Effector memory CD8-positive, alpha-beta T cell (primary cell): ENCODE results near the gene TMEM132E.

Source experiments
- ATAC-seq: fragments of 150-1000 bp; cut with Tn5 transposase; replicated peaks from 2 replicates; pipeline ENCODE4 v1.10.0; 2021; ENCODE audit warnings: mild to moderate bottlenecking, moderate library complexity
- DNase-seq, 3 experiments: peaks; one replicate each; pipeline ENCODE4 v3.0.0; 2021
- H3K27ac Mint-ChIP-seq, 2 donors: one replicate each; pipeline ENCODE4 v1.8.0; 2022; ENCODE audit warnings: mild to moderate bottlenecking in 2 of 2, mixed read lengths in 2 of 2, moderate library complexity in 2 of 2
- H3K27me3 Mint-ChIP-seq, 2 donors: one replicate each; pipeline ENCODE4 v1.8.0; 2022; ENCODE audit warnings: mixed read lengths in 2 of 2
- H3K36me3 Mint-ChIP-seq: one replicate; pipeline ENCODE4 v1.8.0; 2022; ENCODE audit warnings: mild to moderate bottlenecking, moderate library complexity, mixed read lengths; ENCODE audit not compliant: insufficient read depth
- H3K4me1 Mint-ChIP-seq, 2 donors: one replicate each; pipeline ENCODE4 v1.8.0; 2022; ENCODE audit warnings: low read depth in 2 of 2, mixed read lengths in 2 of 2
- H3K4me3 Mint-ChIP-seq, 2 donors: one replicate each; pipeline ENCODE4 v1.8.0; 2022; ENCODE audit warnings: mild to moderate bottlenecking in 2 of 2, mixed read lengths in 2 of 2, moderate library complexity in 2 of 2
- H3K9me3 Mint-ChIP-seq, 2 donors: one replicate each; pipeline ENCODE4 v1.8.0; 2022; ENCODE audit warnings: mixed read lengths in 2 of 2

The TMEM132E gene

DNA sequence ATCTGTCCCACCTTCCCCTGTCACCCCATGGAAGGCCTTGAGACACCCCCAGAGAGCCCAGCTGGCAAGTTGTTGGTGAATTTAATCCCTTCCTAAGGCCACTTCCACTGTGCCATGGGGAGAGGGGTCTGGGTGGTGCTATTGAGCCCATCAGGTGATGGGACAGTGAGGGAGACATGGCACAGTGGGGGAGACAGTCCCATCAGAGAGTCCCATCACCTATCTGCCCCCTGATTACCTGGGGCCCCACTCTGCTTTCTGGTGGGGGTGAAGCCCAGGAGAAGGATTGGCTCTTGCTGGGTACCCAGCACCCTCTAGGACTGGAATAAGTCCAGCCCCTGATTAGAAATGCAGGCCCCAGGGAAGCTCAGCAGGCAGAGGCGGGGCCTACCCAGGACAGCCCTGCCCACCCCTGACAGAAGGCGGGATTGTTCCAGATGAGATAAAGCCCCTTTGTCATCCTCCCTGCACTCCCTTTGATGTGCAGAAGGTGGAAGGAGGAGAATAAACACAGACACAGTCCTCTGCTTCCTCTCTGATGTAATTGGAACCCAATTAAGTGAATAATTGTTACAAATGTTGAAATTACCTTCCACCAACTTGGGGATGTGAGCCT lies 18.9 kb downstream of the TMEM132E start:
- H3K36me3 Mint-ChIP-seq, result no peaks in the 10 kb centered on the region
- H3K9me3 Mint-ChIP-seq, result no peaks in the 10 kb centered on the region
- H3K4me3 Mint-ChIP-seq, result no peak overlapping the region
- no peak overlapping the region for H3K27ac Mint-ChIP-seq
- ATAC-seq, result no peak
- DNase-seq, result no peak
- H3K27me3 Mint-ChIP-seq, result peaks cover 44 to 90% of the 10 kb centered on the region in 2 donors
- peaks cover 0 to 3% of the 10 kb centered on the region in 2 donors for H3K4me1 Mint-ChIP-seq

DNA sequence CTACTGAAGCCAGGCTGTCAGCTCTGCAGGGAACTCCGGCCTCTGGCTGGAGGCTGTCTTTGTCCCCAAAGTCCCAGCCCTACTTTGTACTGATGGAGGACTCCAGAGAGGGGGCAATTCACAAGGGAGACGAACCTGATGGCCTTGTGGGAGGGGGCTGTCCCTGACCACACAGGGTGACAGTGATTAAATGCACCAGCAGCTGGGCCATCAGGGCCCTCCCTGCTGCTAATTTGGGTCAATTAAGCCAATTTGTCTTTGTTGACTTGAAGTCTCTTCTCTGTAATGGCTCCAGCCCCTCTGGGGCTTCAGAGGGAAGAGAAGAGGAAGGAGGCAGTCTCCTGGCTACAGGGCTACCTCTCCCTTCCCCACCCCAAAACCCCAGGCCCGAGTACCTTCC lies 22.0 kb downstream of the TMEM132E start:
- ATAC-seq (no peak), DNase-seq (no peak)
- Mint-ChIP-seq H3K4me1 (peaks cover 0 to 3% of the 10 kb centered on the region in 2 donors), H3K4me3 (no peak overlapping the region), H3K9me3 (no peaks in the 10 kb centered on the region), H3K27ac (no peak overlapping the region), H3K36me3 (no peaks in the 10 kb centered on the region), H3K27me3 (peaks cover 32 to 89% of the 10 kb centered on the region in 2 donors)

DNA sequence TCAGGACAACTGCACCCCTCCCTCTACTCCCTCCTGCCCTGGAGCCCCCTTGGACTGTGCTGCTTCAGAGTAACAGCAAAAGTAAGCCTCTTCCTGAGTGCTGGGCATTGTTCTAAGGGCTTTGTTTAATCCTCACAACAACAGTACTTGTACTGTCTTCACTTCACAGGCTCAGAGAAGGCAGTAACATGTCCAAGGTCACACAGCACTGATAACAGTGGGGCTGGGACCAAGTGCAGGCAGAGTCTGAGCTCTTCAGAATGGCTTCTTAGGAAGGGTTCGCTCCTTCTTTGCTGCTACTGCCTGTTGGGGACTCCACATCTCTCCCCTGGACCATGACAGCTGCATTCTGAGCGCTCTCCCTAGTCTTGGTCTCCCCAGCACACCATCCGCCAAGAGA lies 24.6 kb downstream of the TMEM132E start:
- Mint-ChIP-seq H3K4me1 (peaks cover 2 to 3% of the 10 kb centered on the region in 2 donors), H3K36me3 (no peaks in the 10 kb centered on the region), H3K4me3 (no peak overlapping the region), H3K9me3 (no peaks in the 10 kb centered on the region), H3K27ac (peak overlapping the region in 1 of 2 donors; percentile 27), H3K27me3 (peaks cover 40 to 93% of the 10 kb centered on the region in 2 donors)
- DNase-seq (no peak), ATAC-seq (no peak)

DNA sequence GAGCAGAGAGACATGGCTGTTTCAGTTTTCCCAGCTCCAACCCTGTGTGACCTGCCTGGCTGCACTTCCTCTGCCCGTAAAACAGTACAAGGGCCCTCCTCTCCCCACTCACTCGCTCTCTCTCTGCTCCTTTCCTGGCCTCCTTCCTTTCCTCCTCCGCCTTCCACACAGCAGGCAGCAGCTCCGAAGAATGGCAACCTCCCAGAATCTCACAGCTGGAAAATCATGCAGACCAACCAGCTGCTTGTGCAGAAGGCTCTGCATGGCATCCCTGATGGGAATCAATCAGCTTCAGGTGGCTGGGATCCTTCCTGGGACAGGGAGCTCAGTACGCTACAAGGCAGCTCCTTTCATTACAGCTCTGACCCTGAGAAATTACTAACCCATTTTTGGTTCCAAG lies 27.4 kb downstream of the TMEM132E start:
- Mint-ChIP-seq H3K27me3 (peaks cover 54 to 95% of the 10 kb centered on the region in 2 donors), H3K27ac (no peak overlapping the region), H3K36me3 (no peaks in the 10 kb centered on the region), H3K9me3 (no peaks in the 10 kb centered on the region), H3K4me1 (peaks cover 3 to 5% of the 10 kb centered on the region in 2 donors), H3K4me3 (no peak overlapping the region)
- DNase-seq, result no peak
- no peak for ATAC-seq

DNA sequence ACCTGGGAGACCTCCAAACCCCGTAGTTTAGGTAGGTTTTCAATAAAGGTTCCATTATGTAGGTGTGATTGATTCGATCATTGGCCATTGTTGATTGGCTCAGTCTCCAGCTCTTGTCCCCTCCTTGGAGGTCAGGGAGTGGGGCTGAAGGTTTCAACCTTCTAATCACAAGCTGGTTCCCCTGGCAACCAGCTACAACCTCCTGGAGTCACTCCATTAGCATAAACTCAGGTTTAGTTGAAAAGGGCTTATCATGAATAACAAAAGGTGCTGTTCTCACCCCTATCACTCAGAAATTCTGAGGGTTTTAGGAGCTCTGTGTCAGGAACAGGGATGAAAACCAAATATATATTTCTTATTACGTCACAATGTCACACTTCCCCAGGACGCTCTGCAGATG lies 28.5 kb downstream of the TMEM132E start:
- no peaks in the 10 kb centered on the region for H3K9me3 Mint-ChIP-seq
- no peak for DNase-seq
- H3K36me3 Mint-ChIP-seq, result no peaks in the 10 kb centered on the region
- no peak for ATAC-seq
- no peak overlapping the region for H3K4me3 Mint-ChIP-seq
- no peak overlapping the region for H3K27ac Mint-ChIP-seq
- H3K4me1 Mint-ChIP-seq, result peaks cover 0 to 5% of the 10 kb centered on the region in 2 donors
- H3K27me3 Mint-ChIP-seq, result peaks cover 60 to 91% of the 10 kb centered on the region in 2 donors

DNA sequence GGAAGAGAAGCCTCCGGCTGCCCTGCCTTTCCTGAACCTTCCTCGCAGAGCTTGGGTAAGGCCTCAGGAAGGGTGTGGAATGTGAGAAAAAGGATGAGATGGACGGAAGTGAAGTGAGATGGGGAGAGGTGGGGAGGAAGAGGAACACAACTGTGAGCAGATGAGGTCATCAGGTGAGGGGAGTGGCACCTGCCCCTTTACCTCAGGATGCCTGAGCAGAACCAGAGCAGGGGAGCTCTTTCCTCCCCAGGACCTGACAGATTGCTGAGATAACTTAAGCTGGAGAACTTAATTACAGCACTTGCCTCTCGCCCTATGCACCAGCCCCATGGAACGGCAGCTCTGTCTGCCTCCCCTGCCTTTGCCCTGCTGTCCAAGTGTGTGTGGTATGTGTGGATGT lies 29.8 kb downstream of the TMEM132E start:
- ATAC-seq (no peak), DNase-seq (no peak)
- H3K4me3 Mint-ChIP-seq, result no peak overlapping the region
- peaks cover 0 to 5% of the 10 kb centered on the region in 2 donors for H3K4me1 Mint-ChIP-seq
- peaks cover 71 to 91% of the 10 kb centered on the region in 2 donors for H3K27me3 Mint-ChIP-seq
- no peaks in the 10 kb centered on the region for H3K36me3 Mint-ChIP-seq
- no peaks in the 10 kb centered on the region for H3K9me3 Mint-ChIP-seq
- H3K27ac Mint-ChIP-seq, result no peak overlapping the region

DNA sequence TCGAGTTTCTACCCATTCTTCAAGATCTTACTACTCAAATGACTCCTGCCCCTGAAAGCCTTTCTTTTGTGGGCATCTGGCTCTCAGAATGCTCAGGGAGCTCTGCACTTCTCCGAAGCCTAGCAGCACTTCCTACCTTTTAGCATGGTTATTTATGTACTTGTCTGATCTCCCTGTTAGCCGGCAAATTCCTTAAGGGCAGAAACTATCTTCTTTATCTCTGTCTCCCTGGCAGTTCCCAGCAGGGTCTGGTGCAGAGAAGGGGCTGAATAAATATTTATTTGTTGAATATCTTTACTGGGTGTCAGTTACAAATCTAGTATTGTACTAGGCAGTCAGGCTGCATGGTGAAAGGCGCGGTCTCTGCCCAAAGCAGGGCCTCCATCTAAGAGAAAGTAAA lies 30.7 kb downstream of the TMEM132E start:
- H3K36me3 Mint-ChIP-seq, result no peaks in the 10 kb centered on the region
- H3K27ac Mint-ChIP-seq, result no peak overlapping the region
- ATAC-seq, result no peak
- peaks cover 73 to 91% of the 10 kb centered on the region in 2 donors for H3K27me3 Mint-ChIP-seq
- peaks cover 0 to 5% of the 10 kb centered on the region in 2 donors for H3K4me1 Mint-ChIP-seq
- DNase-seq, result no peak
- H3K9me3 Mint-ChIP-seq, result no peaks in the 10 kb centered on the region
- no peak overlapping the region for H3K4me3 Mint-ChIP-seq

DNA sequence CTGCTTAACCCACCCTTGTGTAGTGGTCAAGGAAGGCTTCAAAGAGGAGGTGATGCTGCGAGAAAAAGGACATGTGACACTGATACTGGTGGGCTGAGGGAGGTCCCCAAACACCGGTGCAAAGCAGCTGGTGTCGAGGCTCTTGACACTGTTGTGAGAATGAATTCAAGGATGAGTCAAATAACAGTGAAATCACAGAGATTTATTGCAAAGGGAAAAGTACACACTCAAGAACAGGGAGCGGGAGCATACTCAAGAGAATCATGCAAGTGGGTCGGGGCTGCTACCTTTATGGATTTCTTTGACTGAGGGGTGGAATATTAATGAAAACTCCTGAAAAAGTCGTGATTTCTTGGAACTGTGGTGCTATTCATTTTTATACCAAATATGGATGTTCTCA lies 31.1 kb downstream of the TMEM132E start:
- peaks cover 76 to 91% of the 10 kb centered on the region in 2 donors for H3K27me3 Mint-ChIP-seq
- no peak overlapping the region for H3K4me3 Mint-ChIP-seq
- H3K36me3 Mint-ChIP-seq, result no peaks in the 10 kb centered on the region
- ATAC-seq (no peak), DNase-seq (no peak)
- H3K27ac Mint-ChIP-seq, result no peak overlapping the region
- H3K9me3 Mint-ChIP-seq, result no peaks in the 10 kb centered on the region
- H3K4me1 Mint-ChIP-seq, result peaks cover 0 to 5% of the 10 kb centered on the region in 2 donors

DNA sequence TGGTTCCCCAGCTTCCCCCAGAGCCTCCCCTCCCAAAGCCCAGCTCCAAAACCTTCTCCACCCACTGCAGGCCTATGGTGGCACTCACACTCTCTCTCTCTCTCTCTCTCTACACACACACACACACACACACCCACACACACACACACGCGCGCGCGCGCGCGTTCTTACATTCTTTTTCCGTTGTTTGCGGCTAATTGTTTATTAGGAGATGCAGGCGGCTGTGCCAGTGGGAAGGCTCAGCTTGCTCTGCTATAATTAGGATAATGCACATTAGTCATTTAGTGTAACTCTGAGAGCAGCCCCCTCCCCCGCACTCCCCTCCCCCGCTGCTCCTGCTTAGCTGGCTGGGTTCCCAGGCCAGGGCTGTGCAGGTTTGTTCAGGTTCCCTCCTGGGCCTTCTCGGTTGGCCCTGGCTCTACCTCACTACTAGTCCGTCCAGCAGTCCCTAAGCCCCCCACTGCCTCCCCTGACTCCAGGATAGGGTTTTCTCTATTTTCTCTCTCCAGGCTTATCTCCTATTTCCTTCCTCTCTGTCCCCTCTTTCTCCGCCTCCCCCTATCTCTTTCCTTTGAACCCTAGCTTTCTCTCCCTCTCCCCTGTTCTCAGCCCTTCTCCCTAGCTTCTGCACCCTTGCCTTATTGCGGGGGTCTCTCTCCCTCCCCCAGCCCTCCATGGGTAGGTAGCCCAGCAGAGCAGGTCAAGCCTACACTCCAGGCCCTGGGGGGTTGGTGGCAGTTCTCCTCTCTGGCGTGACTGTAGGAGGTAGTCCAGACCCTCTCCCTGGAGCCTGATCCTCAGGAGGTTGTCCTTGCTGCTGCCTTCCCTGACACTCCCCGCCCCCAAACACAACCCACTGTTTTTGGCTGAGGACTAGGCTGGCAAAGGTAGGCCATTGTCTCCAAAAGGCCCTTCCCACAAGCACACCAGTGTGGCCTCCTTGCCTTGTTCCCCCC lies 34.0 kb downstream of the TMEM132E start:
- Mint-ChIP-seq H3K4me3 (no peak overlapping the region), H3K36me3 (no peaks in the 10 kb centered on the region), H3K9me3 (no peaks in the 10 kb centered on the region), H3K27ac (no peak overlapping the region), H3K4me1 (peaks cover 0 to 5% of the 10 kb centered on the region in 2 donors), H3K27me3 (peaks cover 83 to 88% of the 10 kb centered on the region in 2 donors)
- no peak for ATAC-seq
- DNase-seq, result no peak

DNA sequence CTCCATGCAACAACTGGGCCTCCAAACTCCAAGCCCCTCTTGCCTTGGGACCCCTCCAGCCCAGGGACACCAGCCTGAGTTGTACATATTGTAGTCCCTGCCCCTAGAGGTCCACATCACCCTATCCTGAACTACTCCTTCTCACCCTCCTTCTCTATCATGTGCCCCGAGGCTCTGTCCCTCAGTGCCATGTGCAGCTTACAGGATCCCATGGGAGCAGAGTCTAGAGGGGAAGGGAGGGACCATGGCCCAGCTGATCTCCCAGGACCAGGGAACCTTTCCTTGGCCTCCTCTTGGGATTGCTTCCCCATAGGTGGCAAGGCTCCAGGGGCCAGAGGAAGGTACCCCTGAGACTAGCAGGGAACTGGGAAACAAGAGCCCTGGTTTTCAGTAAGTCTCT lies 35.3 kb downstream of the TMEM132E start:
- DNase-seq (no peak), ATAC-seq (no peak)
- Mint-ChIP-seq H3K4me1 (no peaks in the 10 kb centered on the region), H3K27ac (no peak overlapping the region), H3K4me3 (no peak overlapping the region), H3K36me3 (no peaks in the 10 kb centered on the region), H3K27me3 (peaks cover 78 to 85% of the 10 kb centered on the region in 2 donors), H3K9me3 (no peaks in the 10 kb centered on the region)

DNA sequence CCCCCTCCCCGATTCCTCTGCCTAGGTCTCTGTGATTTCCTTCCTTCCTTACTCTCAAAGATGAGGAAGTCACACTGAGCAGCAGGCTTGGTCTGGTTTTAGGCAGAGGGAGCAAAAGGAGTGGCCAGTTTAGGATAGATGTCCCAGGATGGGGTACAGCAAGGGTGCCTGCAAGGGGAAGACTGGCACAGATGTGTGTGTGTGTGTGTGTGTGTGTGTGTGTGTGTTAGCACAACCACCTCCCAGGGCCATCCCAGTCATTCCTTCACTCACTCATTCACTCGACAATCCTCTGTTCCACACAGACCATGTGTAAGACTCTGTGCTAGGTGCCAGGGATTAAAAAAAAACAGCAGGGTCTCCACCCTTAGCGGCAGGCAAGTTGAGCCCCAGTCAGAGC lies 35.9 kb downstream of the TMEM132E start:
- peaks cover 74 to 85% of the 10 kb centered on the region in 2 donors for H3K27me3 Mint-ChIP-seq

DNA sequence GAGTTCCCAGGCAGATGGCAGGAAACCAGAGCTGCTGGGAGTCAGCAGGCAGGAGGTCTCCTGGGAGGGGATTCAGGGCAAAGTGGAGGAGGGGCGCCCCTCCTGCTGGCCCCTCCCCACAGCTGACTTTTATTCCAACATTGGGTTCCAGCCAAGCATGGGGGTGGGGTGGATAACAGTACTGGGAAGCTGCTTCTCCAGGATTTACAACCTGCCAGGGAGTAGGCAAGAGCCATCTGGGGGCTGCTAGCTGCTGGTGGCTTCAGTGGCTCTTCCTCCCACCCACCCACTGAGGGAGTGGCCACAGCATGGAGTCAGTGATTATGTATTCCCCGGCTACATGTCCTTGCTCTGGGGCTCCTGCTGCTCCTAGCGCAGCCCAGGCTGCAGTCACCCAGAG lies 36.8 kb downstream of the TMEM132E start:
- H3K27me3 Mint-ChIP-seq, result peaks cover 73 to 85% of the 10 kb centered on the region in 2 donors
- no peaks in the 10 kb centered on the region for H3K4me1 Mint-ChIP-seq
- H3K36me3 Mint-ChIP-seq, result no peaks in the 10 kb centered on the region
- no peaks in the 10 kb centered on the region for H3K9me3 Mint-ChIP-seq
- ATAC-seq (no peak), DNase-seq (no peak)
- H3K27ac Mint-ChIP-seq, result no peak overlapping the region
- H3K4me3 Mint-ChIP-seq, result no peak overlapping the region

More for the DNA sequence above, 35.9 kb downstream of the TMEM132E start:
- H3K4me3 Mint-ChIP-seq, result no peak overlapping the region
- no peaks in the 10 kb centered on the region for H3K9me3 Mint-ChIP-seq
- ATAC-seq (no peak), DNase-seq (no peak)
- no peak overlapping the region for H3K27ac Mint-ChIP-seq
- H3K36me3 Mint-ChIP-seq, result no peaks in the 10 kb centered on the region
- H3K4me1 Mint-ChIP-seq, result no peaks in the 10 kb centered on the region

DNA sequence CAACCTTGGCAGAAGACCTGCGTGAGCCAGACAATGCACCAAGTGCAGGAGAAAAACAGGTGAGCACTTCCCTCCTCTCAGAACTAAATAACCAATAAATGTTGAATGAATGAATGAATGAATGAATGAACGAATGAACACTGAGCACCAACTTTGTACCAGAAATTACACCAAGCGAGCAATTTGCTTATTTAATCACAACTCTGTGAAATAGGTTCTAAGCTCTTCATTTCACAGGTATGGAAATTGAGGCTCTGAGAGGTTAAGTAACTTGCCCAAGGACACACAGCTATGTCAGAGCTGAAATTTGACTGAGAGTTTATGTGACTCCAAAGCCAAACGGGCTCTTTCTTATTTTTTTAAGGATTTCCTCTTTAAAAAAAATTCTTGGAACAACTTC lies 38.0 kb downstream of the TMEM132E start:
- Mint-ChIP-seq H3K4me1 (no peaks in the 10 kb centered on the region), H3K27me3 (peaks cover 70 to 85% of the 10 kb centered on the region in 2 donors), H3K36me3 (no peaks in the 10 kb centered on the region), H3K27ac (no peak overlapping the region), H3K4me3 (no peak overlapping the region), H3K9me3 (no peaks in the 10 kb centered on the region)
- DNase-seq, result no peak
- ATAC-seq, result no peak
